CD4-positive, alpha-beta T cell (primary cell): Measurements from ENCODE around the gene LGALS3BP. TPM values are rescaled to one million over a fixed set of nuclear protein-coding genes. Genes with fewer than 3 reads are reported as not detected.

Source experiments
- ATAC-seq: fragments of 200-7000 bp; cut with Tn5 transposase; one replicate; pipeline ENCODE4 v1.10.0; 2022; ENCODE audit warnings: mild to moderate bottlenecking; ENCODE audit not compliant: poor library complexity
- CTCF ChIA-PET: fragments of 350-600 bp; sonication (Branson Sonifier 250); formaldehyde crosslinking; loops from one replicate; lab custom pipeline; 2021; ENCODE audit warnings: antibody characterized with exemption, inconsistent platforms; lab: Charles Lee
- POLR2A ChIA-PET: fragments of 350-600 bp; sonication (Branson Sonifier 250); formaldehyde crosslinking; loops from one replicate; lab custom pipeline; 2021; ENCODE audit warnings: antibody characterized with exemption, inconsistent platforms; lab: Charles Lee
- DNase-seq, 14 experiments: peaks; one replicate each; pipeline ENCODE4 v3.0.0-alpha.2; 2013 to 2020; ENCODE audit warnings: mixed read lengths in 2 of 14
- H3K27ac ChIP-seq, 2 donors: one replicate each; pipeline versions ENCODE4 v1.5.1 to v1.7.0; 2013; ENCODE audit warnings: low read length in 2 of 2, low read depth in 1 of 2, mild to moderate bottlenecking in 1 of 2
- H3K27me3 ChIP-seq, 2 experiments: 1 replicate in 1 of 2; 2 replicates in 1 of 2; pipeline versions ENCODE4 v1.6.1 to v1.7.0; 2013; ENCODE audit warnings: low read length in 2 of 2, control low read depth in 1 of 2, mild to moderate bottlenecking in 1 of 2, moderate library complexity in 1 of 2; ENCODE audit not compliant: insufficient read depth in 2 of 2, control insufficient read depth in 1 of 2
- H3K36me3 ChIP-seq: one replicate; pipeline ENCODE4 v1.6.1; 2013; ENCODE audit warnings: low read length, control low read depth; ENCODE audit not compliant: insufficient read depth
- H3K4me1 ChIP-seq: one replicate; pipeline ENCODE4 v1.6.1; 2013; ENCODE audit warnings: low read length, control low read depth; ENCODE audit not compliant: insufficient read depth
- H3K4me3 ChIP-seq: one replicate; pipeline ENCODE4 v1.5.1; 2013; ENCODE audit warnings: mild to moderate bottlenecking, low read length, moderate library complexity
- H3K9me3 ChIP-seq, 2 experiments: 1 replicate in 1 of 2; 2 replicates in 1 of 2; pipeline versions ENCODE4 v1.6.1 to v1.7.0; 2013; ENCODE audit warnings: low read length in 2 of 2, mild to moderate bottlenecking in 2 of 2, control low read depth in 1 of 2, moderate library complexity in 1 of 2; ENCODE audit not compliant: control insufficient read depth in 1 of 2, insufficient read depth in 1 of 2
- H3K27ac Mint-ChIP-seq: one replicate; pipeline ENCODE4 v1.8.0; 2020; ENCODE audit warnings: mixed read lengths
- H3K27me3 Mint-ChIP-seq: one replicate; pipeline ENCODE4 v1.8.0; 2021; ENCODE audit warnings: mixed read lengths
- H3K36me3 Mint-ChIP-seq: one replicate; pipeline ENCODE4 v1.8.0; 2021; ENCODE audit warnings: low read depth, mixed read lengths
- H3K4me1 Mint-ChIP-seq: one replicate; pipeline ENCODE4 v1.8.0; 2021; ENCODE audit warnings: low read depth, mixed read lengths
- H3K4me3 Mint-ChIP-seq: one replicate; pipeline ENCODE4 v1.8.0; 2020; ENCODE audit warnings: mild to moderate bottlenecking, mixed read lengths
- H3K9me3 Mint-ChIP-seq: one replicate; pipeline ENCODE4 v1.8.0; 2020; ENCODE audit warnings: mixed read lengths
- CTCF ChIP-seq: fragments of 200-600 bp; IDR thresholded peaks from one replicate; pipeline ENCODE4 v1.8.0; 2022; ENCODE audit warnings: antibody characterized with exemption, mild to moderate bottlenecking
- intact Hi-C, 2 experiments: fragments of 100-400 bp; cut with DNase I in 1 of 2; cut with micrococcal nuclease in 1 of 2; formaldehyde crosslinking; loops; one replicate each; pipeline versions ENCODE4 v1.15.1 to v1.9.0; 2023 to 2025; cut with DNase I, micrococcal nuclease
- polyA plus RNA-seq, 2 donors: library from polyadenylated mRNA; unstranded; fragments of 120-200 nt; gene quantifications; one replicate each; pipeline ENCODE4 v1.2.1, GENCODE V29; 2013
- total RNA-seq, 174 experiments: library from RNA in 2 of 174; stranded (reverse) in 2 of 174; gene quantifications; one replicate each; pipeline ENCODE4 v1.2.3 and lab custom pipeline; 2021 to 2026

LGALS3BP gene, protein sequence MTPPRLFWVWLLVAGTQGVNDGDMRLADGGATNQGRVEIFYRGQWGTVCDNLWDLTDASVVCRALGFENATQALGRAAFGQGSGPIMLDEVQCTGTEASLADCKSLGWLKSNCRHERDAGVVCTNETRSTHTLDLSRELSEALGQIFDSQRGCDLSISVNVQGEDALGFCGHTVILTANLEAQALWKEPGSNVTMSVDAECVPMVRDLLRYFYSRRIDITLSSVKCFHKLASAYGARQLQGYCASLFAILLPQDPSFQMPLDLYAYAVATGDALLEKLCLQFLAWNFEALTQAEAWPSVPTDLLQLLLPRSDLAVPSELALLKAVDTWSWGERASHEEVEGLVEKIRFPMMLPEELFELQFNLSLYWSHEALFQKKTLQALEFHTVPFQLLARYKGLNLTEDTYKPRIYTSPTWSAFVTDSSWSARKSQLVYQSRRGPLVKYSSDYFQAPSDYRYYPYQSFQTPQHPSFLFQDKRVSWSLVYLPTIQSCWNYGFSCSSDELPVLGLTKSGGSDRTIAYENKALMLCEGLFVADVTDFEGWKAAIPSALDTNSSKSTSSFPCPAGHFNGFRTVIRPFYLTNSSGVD
- total RNA-seq: 10 to 100 TPM; 38.8 to 41.0 TPM
- polyA plus RNA-seq (2013, experiment 1 of 2): 52.4 TPM
- polyA plus RNA-seq (2013, experiment 2 of 2): 74.7 TPM
- total RNA-seq (lab: John Stamatoyannopoulos, UW): 14.1 to 227 (median 45.6) reads per million in 172 experiments

DNA sequence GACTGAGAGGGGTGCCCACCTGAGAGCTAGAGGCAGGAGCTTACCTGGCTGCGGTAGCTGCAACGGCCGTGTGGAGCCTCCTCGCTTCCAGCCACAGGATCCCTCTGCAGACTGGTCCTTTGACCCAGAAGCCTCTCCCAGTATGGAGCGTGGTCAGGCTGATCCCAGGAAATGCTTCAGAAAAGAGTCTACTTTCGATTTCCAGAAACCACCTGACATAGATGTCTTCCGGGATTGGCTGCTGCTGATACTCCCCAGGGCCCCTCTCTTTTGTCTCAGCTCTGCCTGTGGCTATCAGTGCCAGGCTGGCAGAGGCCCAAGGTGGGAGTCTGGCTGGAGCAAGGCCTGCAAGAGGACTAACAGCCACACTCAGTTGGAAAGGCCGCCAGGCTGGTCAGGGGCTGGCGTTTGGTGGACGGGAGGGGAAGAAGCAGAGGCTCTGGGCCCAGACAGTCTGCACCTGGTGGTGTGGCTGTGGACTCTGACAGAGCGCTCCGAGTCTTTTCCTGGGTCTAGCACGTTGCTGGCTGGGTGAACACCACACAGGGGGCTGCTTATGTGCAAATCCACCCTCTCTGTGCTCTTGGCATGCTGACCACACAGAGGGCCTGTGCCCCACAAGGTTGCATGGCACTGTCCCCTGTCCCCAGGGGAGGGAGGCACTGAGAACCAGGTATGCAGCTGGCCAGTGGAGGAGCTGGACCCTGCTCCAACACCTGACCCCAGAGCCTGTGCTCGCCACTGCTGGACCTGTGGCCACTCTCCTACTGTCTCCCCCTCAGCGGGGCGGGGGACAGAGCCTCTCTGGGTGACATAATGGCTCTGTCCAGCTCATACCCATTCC, at the start of gene LGALS3BP:
Gene LGALS3BP (minus strand): TSS at position 144 of the 844 bp plus-strand sequence. CDS start 2,732 bp downstream, outside the sequence.
- no peaks in the 10 kb centered on the region for H3K27me3 Mint-ChIP-seq
- ChIA-PET CTCF (no interaction called here), POLR2A (interaction anchor here (0.5 kb wide), 2 partner anchors 61 to 79 kb away, joined by 3 read pairs; no protein-coding TSS in a partner anchor)
- peak within 1 kb of the TSS; percentile 80 for H3K4me3 Mint-ChIP-seq
- peaks cover 12% of the 10 kb centered on the region for H3K36me3 Mint-ChIP-seq
- Histone ChIP-seq H3K4me1 (peaks cover 51% of the 10 kb centered on the region), H3K27me3 (no peaks in the 10 kb centered on the region), H3K4me3 (peak within 1 kb of the TSS; percentile 59), H3K27ac (peak within 1 kb of the TSS in 1 of 2 donors; percentile 52), H3K36me3 (peaks cover 9% of the 10 kb centered on the region), H3K9me3 (no peaks in the 10 kb centered on the region)
- DNase-seq (peak in 13 of 14 experiments; percentile 11 to 65 (median 18)), ATAC-seq (peak; percentile 89)
- peaks cover 13% of the 10 kb centered on the region for H3K4me1 Mint-ChIP-seq
- TF ChIP-seq CTCF: no peak
- intact Hi-C loops: no loop called here
- peak within 1 kb of the TSS; percentile 84 for H3K27ac Mint-ChIP-seq
- no peaks in the 10 kb centered on the region for H3K9me3 Mint-ChIP-seq

DNA sequence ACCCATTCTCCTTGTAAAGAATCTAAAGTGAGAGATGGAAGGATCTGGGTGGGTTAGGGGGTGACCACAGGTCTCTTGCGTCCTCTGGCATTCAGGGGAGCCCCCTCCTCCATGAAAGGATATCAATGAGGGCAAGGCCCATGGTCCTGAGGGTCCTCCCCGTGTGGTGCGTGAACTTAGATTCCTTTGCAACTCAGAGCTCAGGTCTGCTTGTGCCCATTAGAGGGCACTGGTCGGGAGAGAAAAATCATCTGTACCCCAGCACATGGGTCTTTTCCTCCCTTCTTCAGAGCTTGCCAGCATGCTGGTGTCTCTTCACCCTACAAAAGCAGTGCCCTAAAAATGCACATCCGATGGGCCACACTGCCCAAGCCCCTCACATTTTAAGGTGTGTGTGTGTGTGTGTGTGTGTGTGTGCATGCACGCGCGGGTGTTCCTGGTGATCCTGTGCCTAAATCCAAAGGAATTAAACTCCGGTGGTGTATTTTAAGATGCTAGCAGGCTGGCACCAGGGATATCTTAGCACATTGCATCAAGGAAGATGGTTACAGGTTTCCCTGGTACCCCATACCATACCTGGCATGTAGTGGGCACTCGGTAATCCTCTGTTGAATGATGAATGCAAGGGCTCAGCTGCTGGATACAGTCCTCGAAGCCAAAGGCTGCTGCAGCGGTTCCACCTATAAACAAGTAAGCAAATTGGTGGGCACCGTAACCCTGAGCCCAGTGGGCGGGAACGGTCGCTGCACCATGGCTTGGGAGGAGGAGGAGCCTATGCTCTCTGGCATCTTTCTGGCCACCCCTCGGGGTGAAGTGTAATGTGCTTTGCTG, 49.0 kb upstream of the LGALS3BP start:
- peaks cover 30% of the 10 kb centered on the region in 2 experiments for H3K27me3 ChIP-seq
- H3K9me3 Mint-ChIP-seq: no peaks in the 10 kb centered on the region
- intact Hi-C loops: no loop called here

More for the DNA sequence above, 49.0 kb upstream of the LGALS3BP start:
- no peak for DNase-seq
- no peak overlapping the region for H3K27ac Mint-ChIP-seq
- H3K27ac ChIP-seq: no peak overlapping the region
- no peaks in the 10 kb centered on the region for H3K36me3 Mint-ChIP-seq
- peaks cover 8% of the 10 kb centered on the region for H3K4me1 Mint-ChIP-seq
- no peaks in the 10 kb centered on the region for H3K36me3 ChIP-seq
- POLR2A ChIA-PET: no interaction called here
- peaks cover 36% of the 10 kb centered on the region for H3K27me3 Mint-ChIP-seq
- ATAC-seq: no peak
- no peak overlapping the region for H3K4me3 ChIP-seq
- H3K4me1 ChIP-seq: peaks cover 15% of the 10 kb centered on the region
- CTCF ChIA-PET: no interaction called here
- TF ChIP-seq CTCF: no peak
- no peak overlapping the region for H3K4me3 Mint-ChIP-seq
- H3K9me3 ChIP-seq: no peaks in the 10 kb centered on the region
